Kasumi-1 (cell line): ENCODE data around the gene SRGAP3.
"Not testable (repeated sequence)": the region's sequence is repeated elsewhere in the genome, so short reads cannot be mapped to it uniquely, and the experiment has no call there.

Experiments
- DNase-seq, 2 experiments: peaks; one replicate each; lab custom pipeline; 2025; lab: John Stamatoyannopoulos, UW

The SRGAP3 gene

DNA sequence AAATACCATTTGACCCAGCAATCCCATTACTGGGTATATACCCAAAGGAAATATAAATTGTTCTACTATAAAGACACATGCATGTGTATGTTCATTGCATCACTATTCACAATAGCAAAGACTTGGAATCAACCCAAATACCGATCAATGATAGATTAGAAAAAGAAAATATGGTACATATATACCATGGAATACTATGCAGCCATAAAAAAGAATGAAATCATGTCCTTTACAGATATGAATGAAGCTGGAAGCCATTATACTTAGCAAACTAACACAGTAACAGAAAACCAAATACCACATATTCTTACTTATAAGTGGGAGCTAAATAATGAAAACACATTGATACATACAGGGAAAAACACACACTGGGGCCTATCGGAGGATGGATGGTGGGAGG lies 164.0 kb downstream of the SRGAP3 start:
- not testable (repeated sequence) for DNase-seq

- no peak for DNase-seq
Observed at GRCh38 chr3:9081184-9081818, 168.1 kb downstream of the SRGAP3 start.

DNA sequence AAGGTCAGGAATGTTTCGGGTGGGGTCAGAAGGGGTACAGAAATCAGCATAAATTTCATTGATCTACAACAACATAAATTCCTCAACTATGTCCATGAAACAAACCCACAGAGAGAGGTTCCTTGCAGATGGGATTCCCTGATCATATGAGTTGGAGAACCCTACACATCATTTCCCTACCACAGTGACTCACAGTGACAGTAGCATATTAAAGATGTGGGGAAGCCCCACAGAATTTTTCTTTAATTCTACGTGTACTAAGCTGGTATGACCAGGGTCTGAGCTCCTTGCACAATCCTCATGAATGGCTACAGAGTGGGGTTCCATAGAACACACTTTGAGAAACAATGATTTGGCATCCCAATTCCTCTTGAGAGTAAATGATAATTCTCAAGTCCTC lies 169.3 kb downstream of the SRGAP3 start:
- DNase-seq: no peak

DNA sequence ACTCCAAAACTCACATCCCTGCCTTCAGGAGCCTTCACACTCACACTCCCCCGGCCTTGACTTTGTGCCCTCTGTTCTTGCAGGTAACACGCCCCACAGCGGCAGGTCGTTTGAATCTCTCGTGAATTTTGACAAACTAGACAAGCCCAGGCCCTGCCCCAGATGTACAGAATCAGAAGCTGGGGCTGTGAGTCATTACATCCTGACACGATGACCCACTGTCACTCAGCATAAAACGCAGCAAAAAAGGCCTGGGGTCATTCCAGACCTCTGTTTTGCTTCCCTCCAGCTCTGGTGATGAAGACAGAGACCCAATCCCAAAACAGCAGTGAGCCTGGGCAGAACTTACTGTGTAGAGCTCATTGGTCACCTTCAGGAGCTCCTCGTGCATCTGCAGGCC lies 169.8 kb downstream of the SRGAP3 start:
- no peak for DNase-seq

DNA sequence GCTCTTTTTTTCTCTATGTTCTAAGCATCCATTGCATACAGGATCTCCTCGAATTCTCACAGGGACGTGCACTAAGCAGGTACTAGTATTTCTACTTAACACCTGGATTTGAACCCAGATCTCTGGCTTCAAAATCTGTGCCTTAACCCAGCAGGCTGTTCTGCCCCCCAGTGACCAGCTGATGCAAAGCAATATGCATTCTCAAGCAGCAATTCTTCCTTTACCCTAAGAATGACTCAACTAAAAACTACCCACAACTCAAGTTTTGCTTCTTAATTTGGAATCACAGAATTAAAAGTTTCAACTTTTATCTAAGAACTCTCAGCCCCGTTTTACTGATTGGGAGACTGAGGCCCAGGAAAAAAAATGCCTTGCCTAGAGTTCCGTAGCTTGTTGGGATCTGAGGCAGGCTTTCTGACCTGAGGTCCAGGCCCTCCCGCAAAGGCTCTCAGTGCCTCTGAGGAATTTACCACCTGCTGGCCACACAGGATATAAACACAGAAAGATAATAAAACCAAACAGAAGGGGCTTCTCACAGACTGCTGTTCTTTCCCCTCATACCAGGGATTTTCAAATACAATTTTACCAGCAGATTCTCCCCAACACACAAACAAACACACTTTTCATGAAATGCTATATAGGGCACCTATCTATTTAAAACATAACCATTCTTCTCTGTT lies 170.7 kb downstream of the SRGAP3 start:
- DNase-seq: no peak

GRCh38 chr3:9077029-9077428 lies 172.4 kb downstream of the SRGAP3 start:
- no peak for DNase-seq

DNA sequence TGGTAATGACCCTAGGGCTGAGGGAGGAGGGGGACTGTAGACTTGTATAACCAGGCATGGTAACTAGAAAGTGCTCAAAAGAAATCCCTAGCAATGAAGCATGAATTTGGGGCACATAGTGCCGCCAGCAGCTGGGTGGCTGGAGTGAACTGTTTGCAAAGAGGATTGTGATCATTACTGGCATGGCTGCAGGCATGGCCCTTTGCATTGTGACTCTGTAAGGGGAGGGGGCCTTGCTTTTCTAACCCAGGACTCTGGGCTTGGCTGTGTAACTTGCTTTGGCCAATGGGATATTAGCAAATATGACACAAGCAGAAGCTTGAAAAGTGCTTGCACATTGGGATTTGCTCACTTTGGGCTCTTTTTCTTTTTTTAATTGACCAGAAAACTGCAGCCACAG lies 173.7 kb downstream of the SRGAP3 start:
- no peak for DNase-seq

- no peak for DNase-seq
Observed at GRCh38 chr3:9074079-9074478, 175.4 kb downstream of the SRGAP3 start.

DNA sequence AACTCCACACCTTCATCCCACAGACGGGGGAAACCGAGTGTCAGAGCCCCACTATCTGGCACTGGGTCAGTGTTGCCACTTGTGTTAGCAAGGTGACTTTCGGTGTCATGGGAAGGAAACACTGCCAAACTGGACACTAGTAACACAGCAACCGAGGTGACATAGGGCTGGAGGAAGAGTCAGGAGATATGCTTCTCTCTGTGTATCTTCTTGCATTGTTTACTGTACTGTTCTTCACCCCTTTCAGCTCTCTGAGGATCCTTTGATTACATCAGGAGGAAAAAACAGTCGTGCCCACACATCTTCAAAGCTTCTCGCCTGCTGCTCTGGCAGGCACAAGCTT lies 176.8 kb downstream of the SRGAP3 start:
- no peak for DNase-seq

DNA sequence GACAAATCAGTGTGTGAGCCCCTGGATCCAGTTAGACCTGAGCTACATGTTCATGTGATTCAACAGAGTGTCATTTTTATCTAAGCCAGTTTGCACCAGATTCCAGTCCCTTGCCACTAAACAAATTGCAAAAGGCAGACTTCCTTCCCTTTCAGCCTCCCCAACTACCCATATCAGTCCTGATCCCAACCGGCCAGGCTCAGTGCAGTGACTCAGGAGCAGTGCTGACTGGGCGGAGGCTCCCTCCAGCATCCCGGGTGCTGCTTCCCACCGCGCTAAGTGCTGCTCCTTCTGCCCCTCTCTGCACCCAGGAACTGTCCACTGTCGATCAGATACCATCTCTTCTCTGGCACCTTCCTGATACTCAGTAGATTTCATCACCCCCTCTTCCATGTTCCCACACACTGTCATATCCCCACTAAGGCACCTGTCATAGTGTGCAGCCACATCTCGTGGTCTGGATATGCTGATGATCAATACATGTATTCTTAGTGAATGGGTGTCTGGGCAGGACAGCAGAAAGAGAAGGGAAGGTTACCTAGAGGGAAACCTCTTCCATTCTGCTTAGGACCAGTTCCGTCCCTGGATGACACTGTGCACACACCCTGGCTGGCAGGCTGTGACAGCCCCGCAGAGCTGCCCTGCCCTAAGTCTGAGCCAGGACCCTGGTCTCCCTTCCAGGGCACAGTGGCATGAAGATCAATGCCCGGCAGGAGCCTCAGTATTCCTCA lies 177.3 kb downstream of the SRGAP3 start:
- no peak for DNase-seq

- no peak for DNase-seq
Observed at GRCh38 chr3:9070961-9071360, 178.5 kb downstream of the SRGAP3 start.

GRCh38 chr3:9069971-9070370 lies 179.5 kb downstream of the SRGAP3 start:
- DNase-seq: no peak

GRCh38 chr3:9068051-9068450 lies 181.4 kb downstream of the SRGAP3 start:
- no peak for DNase-seq

GRCh38 chr3:9067352-9067975 lies 182.0 kb downstream of the SRGAP3 start:
- peak; percentile 67 to 71 for DNase-seq

DNA sequence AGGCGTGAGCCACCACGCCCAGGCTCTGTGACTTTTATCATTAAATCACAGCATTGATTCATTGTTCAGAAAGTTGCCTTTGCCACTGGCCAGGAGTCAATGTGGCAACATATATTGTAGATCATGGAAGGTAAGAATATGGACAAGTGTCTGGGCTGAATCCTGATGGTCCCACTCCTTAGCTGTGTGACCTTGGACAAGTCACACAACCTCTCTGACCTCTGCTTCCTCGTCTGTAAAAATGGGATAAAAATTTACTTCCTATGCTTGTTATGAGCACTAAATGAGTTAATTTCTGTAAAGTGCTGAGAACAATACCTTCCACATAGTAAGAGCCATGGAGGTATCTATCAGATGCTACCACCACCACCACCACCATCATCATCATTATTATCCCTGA lies 182.7 kb downstream of the SRGAP3 start:
- no peak for DNase-seq

GRCh38 chr3:9066141-9066540 lies 183.3 kb downstream of the SRGAP3 start:
- DNase-seq: no peak

- DNase-seq: no peak
Observed at GRCh38 chr3:9064850-9065249, 184.6 kb downstream of the SRGAP3 start.

GRCh38 chr3:9064251-9064650 lies 185.2 kb downstream of the SRGAP3 start:
- no peak for DNase-seq

DNA sequence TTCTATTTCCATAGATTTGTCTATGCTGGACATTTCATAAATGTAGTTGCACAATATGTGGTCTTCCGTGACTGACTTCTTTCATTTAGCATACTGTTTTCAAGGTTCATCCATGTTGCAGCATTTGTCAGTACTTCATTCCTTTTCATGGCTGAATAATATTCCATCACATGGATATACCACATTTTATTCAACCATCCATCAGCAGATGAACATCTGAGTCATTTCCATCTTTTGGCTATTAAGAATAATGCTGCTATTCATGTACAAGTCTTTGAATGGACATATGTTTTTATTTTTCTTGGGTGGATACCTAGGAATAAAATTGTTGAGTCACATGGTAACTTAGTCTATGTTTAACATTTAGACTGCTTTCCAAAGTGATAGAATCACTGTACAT lies 186.9 kb downstream of the SRGAP3 start:
- DNase-seq: no peak

DNA sequence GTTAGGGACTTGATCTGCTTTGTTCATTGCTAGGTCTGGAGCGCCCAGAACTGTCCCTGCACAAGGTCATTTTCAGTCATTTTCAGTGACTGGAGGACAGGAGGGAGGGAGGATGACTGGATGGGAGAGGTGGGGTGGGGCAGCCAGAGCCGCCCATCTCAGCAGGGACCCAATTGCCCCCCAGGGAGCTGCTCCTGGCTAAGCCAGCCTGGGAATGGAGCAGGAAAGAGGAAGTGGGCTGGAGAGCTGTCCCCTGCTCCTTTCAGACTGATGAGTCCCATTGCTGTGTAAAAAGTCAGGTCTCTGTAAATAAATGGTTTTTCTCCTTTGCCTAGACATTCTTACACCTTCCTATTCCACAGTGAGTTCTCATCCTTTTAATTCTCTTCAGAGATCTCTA lies 187.8 kb downstream of the SRGAP3 start:
- no peak for DNase-seq

- DNase-seq: no peak
Observed at GRCh38 chr3:9059489-9060400, 189.7 kb downstream of the SRGAP3 start.

DNA sequence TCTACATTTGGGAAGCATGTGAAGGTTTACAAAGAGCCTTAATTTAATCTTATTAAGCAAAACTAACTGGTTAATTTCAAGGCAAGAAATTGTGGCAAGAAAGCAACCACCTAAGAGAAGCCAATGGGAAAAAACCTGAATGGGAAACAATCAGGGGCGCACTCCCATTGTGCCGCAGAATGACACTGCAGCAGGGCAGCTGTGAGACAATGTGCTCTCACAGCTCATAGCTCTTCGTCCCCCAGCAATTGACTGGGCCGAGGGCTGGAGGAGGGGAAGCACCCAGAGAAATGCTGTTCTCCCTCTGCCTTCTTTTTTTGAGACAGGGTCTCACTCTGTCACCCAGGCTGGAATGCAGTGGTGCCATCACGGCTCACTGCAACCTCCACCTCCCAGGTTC lies 192.9 kb downstream of the SRGAP3 start:
- DNase-seq: no peak
